ENCODE data around the gene AADAT. TPM values are rescaled to one million over a fixed set of nuclear protein-coding genes. Genes with fewer than 3 reads are reported as not detected.
A peak's percentile ranks its signal among the peaks of the same experiment; 100 is the strongest.

The AADAT gene
- total RNA-seq, 4 donors from 2014 or later = 2.9 to 7.2 (median 5.5) TPM

- TF ChIP-seq CTCF (IDR thresholded peaks at IDR 0.05) (no peak), POLR2AphosphoS5 (IDR thresholded peaks at IDR 0.05) (no peak), POLR2A (IDR thresholded peaks at IDR 0.05; ENCODE audit: low read depth) (no peak), EP300 (IDR thresholded peaks at IDR 0.05) (no peak)
- no peaks in the 10 kb centered on the region for H3K36me3 ChIP-seq
- H3K4me1 ChIP-seq = no peaks in the 10 kb centered on the region
- no peak overlapping the region for H3K4me3 ChIP-seq
- no peaks in the 10 kb centered on the region for H3K9me3 ChIP-seq
- 94% methylated on average over 3 of the region's 3 CpGs for WGBS
- no peak overlapping the region for H3K27ac ChIP-seq (replicated peaks in 1 of 4)
- no peak for DNase-seq (ENCODE audit: extremely low spot score)
- intact Hi-C loops (cut with DNase I) = no loop called here
- peaks cover 0 to 14% (median 0%) of the 10 kb centered on the region in 4 donors for H3K27me3 ChIP-seq
Observed at GRCh38 chr4:170111546-170111945, 21.8 kb upstream of the AADAT start.

GRCh38 chr4:170111085-170111484, 21.3 kb upstream of the AADAT start:
- intact Hi-C loops (cut with DNase I) = no loop called here
- Histone ChIP-seq H3K27ac (replicated peaks in 1 of 4) (no peak overlapping the region), H3K4me1 (no peaks in the 10 kb centered on the region), H3K27me3 (peaks cover 0 to 14% (median 0%) of the 10 kb centered on the region in 4 donors), H3K36me3 (no peaks in the 10 kb centered on the region), H3K9me3 (no peaks in the 10 kb centered on the region), H3K4me3 (no peak overlapping the region)
- WGBS = 75% methylated on average over 2 of the region's 2 CpGs
- DNase-seq (ENCODE audit: extremely low spot score) = peak; percentile 53
- TF ChIP-seq POLR2AphosphoS5 (IDR thresholded peaks at IDR 0.05) (no peak), CTCF (IDR thresholded peaks at IDR 0.05) (no peak), EP300 (IDR thresholded peaks at IDR 0.05) (no peak), POLR2A (IDR thresholded peaks at IDR 0.05; ENCODE audit: low read depth) (no peak)

GRCh38 chr4:170110285-170110672, 20.5 kb upstream of the AADAT start:
- H3K36me3 ChIP-seq = no peaks in the 10 kb centered on the region
- 50% methylated on average over 5 of the region's 5 CpGs for WGBS
- H3K9me3 ChIP-seq = no peaks in the 10 kb centered on the region
- H3K4me3 ChIP-seq = no peak overlapping the region
- H3K4me1 ChIP-seq = no peaks in the 10 kb centered on the region
- H3K27me3 ChIP-seq = peaks cover 0 to 14% (median 0%) of the 10 kb centered on the region in 4 donors
- TF ChIP-seq POLR2AphosphoS5 (IDR thresholded peaks at IDR 0.05) (no peak), EP300 (IDR thresholded peaks at IDR 0.05) (no peak), CTCF (IDR thresholded peaks at IDR 0.05) (no peak), POLR2A (IDR thresholded peaks at IDR 0.05; ENCODE audit: low read depth) (no peak)
- intact Hi-C loops (cut with DNase I) = no loop called here
- H3K27ac ChIP-seq (replicated peaks in 1 of 4) = no peak overlapping the region
- no peak for DNase-seq (ENCODE audit: extremely low spot score)

GRCh38 chr4:170109586-170110284, 20.0 kb upstream of the AADAT start:
- intact Hi-C loops (cut with DNase I) = no loop called here
- whole genome bisulfite sequencing = 43% methylated on average over 6 of the region's 6 CpGs
- H3K36me3 ChIP-seq = no peaks in the 10 kb centered on the region

More at GRCh38 chr4:170109586-170110284, 20.0 kb upstream of the AADAT start:
- Histone ChIP-seq H3K4me3 (no peak overlapping the region), H3K27me3 (peaks cover 0 to 14% (median 0%) of the 10 kb centered on the region in 4 donors), H3K4me1 (no peaks in the 10 kb centered on the region), H3K27ac (replicated peaks in 1 of 4) (no peak overlapping the region), H3K9me3 (no peaks in the 10 kb centered on the region)
- no peak for DNase-seq (ENCODE audit: extremely low spot score)
- TF ChIP-seq CTCF (IDR thresholded peaks at IDR 0.05) (no peak), POLR2A (IDR thresholded peaks at IDR 0.05; ENCODE audit: low read depth) (no peak), EP300 (IDR thresholded peaks at IDR 0.05) (no peak), POLR2AphosphoS5 (IDR thresholded peaks at IDR 0.05) (no peak)
